KMS-11 (cell line): ENCODE measurements around the gene BTAF1.
"Not testable (repeated sequence)": the region's sequence is repeated elsewhere in the genome, so short reads cannot be mapped to it uniquely, and the experiment has no call there.

Experiments
- H2AFZ ChIP-seq: fragments of 200-600 bp; sonication (generic); 2 replicates; pipeline ENCODE4 v1.6.1; 2016; ENCODE audit warnings: antibody characterized with exemption, mixed run types, low read depth
- H3K27ac ChIP-seq: fragments of 200-600 bp; sonication (generic); 2 replicates; pipeline ENCODE4 v1.6.1; 2016; ENCODE audit warnings: mild to moderate bottlenecking, mixed run types
- H3K27me3 ChIP-seq: fragments of 200-600 bp; sonication (generic); 2 replicates; pipeline ENCODE4 v1.6.1; 2017; ENCODE audit warnings: mild to moderate bottlenecking, low read depth, mixed run types, moderate library complexity; ENCODE audit not compliant: insufficient read depth
- H3K36me3 ChIP-seq: fragments of 200-600 bp; sonication (generic); 2 replicates; pipeline ENCODE4 v1.6.1; 2017; ENCODE audit warnings: mild to moderate bottlenecking, mixed run types; ENCODE audit not compliant: insufficient read depth
- H3K4me1 ChIP-seq: fragments of 200-600 bp; sonication (generic); 2 replicates; pipeline ENCODE4 v1.6.1; 2016; ENCODE audit warnings: mild to moderate bottlenecking, low read depth, mixed run types; ENCODE audit not compliant: poor library complexity, severe bottlenecking
- H3K4me2 ChIP-seq: fragments of 200-600 bp; sonication (generic); 2 replicates; pipeline ENCODE4 v1.7.0; 2016; ENCODE audit warnings: mild to moderate bottlenecking, mixed run types
- H3K4me3 ChIP-seq: fragments of 200-600 bp; sonication (generic); IDR thresholded peaks from 2 replicates; pipeline ENCODE4 v1.6.1; 2017; ENCODE audit warnings: low read depth, low read length, mixed read lengths; ENCODE audit not compliant: insufficient read depth
- H3K79me2 ChIP-seq: fragments of 200-600 bp; sonication (generic); 2 replicates; pipeline ENCODE4 v1.6.1; 2016; ENCODE audit warnings: low read depth, mixed run types; ENCODE audit not compliant: insufficient read depth
- H3K9ac ChIP-seq: fragments of 200-600 bp; sonication (generic); 2 replicates; pipeline ENCODE4 v1.6.1; 2016; ENCODE audit warnings: mild to moderate bottlenecking, mixed run types
- H4K20me1 ChIP-seq: fragments of 200-600 bp; sonication (generic); 2 replicates; pipeline ENCODE4 v1.6.1; 2016; ENCODE audit warnings: mild to moderate bottlenecking, mixed run types; ENCODE audit not compliant: insufficient read depth
- TF ChIP-seq, protein P1 (sequence below): fragments of 200-600 bp; sonication (generic); conservative IDR thresholded peaks from 2 replicates; pipeline ENCODE4 v1.6.1; 2017; ENCODE audit warnings: low read depth, mild to moderate bottlenecking, antibody characterized with exemption, low read length, moderate library complexity, mixed read lengths

The BTAF1 gene

DNA sequence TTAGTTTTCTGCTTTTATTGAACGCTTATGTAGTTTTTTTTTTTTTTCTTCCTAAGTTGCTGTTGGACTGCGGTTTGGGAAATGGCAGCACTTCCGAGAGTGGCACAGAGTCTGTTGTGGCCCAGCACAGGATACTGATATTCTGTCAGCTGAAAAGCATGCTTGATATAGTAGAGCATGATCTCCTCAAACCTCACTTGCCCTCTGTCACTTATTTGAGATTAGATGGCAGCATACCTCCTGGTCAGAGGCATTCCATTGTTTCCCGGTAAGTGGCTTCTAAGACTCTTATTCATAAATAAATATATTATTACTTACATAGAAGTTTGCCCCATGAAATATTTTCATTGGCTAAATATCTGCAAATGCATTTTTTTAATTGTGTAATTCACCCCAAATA lies 101.1 kb downstream of the BTAF1 start:
- H4K20me1 ChIP-seq = no peaks in the 10 kb centered on the region
- H3K27me3 ChIP-seq = no peaks in the 10 kb centered on the region
- H3K36me3 ChIP-seq = peaks cover 3% of the 10 kb centered on the region; the same call in 1 of the 2 replicates
- H3K79me2 ChIP-seq = no peaks in the 10 kb centered on the region
- no peak overlapping the region for H2AFZ ChIP-seq
- TF ChIP-seq, protein P1, sequence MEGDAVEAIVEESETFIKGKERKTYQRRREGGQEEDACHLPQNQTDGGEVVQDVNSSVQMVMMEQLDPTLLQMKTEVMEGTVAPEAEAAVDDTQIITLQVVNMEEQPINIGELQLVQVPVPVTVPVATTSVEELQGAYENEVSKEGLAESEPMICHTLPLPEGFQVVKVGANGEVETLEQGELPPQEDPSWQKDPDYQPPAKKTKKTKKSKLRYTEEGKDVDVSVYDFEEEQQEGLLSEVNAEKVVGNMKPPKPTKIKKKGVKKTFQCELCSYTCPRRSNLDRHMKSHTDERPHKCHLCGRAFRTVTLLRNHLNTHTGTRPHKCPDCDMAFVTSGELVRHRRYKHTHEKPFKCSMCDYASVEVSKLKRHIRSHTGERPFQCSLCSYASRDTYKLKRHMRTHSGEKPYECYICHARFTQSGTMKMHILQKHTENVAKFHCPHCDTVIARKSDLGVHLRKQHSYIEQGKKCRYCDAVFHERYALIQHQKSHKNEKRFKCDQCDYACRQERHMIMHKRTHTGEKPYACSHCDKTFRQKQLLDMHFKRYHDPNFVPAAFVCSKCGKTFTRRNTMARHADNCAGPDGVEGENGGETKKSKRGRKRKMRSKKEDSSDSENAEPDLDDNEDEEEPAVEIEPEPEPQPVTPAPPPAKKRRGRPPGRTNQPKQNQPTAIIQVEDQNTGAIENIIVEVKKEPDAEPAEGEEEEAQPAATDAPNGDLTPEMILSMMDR = no peak
- no peaks in the 10 kb centered on the region for H3K4me1 ChIP-seq
- no peak overlapping the region for H3K4me3 ChIP-seq
- H3K9ac ChIP-seq = no peak overlapping the region
- H3K27ac ChIP-seq = no peak overlapping the region
- no peak overlapping the region for H3K4me2 ChIP-seq

DNA sequence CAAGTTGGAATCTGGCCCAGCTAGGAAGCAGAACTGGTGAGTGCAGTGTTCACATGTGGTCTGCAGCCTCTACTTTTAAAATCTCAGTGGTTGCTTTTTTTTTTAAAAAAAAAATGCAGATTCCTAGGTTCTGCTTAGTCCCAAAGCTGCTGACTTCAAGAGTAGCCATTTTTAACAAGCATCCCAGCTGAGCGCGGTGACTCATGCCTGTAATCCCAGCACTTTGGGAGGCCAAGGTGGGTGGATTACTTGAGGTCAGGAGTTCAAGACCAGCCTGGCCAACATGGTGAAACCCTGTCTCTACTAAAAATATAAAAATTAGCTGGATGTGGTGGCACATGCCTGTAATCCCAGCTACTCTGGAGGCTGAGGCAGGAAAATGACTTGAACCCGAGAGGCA lies 101.8 kb downstream of the BTAF1 start:
- not testable (repeated sequence) for H4K20me1 ChIP-seq, H3K9ac ChIP-seq, H2AFZ ChIP-seq, H3K4me1 ChIP-seq, H3K27ac ChIP-seq, H3K79me2 ChIP-seq, H3K4me2 ChIP-seq, H3K4me3 ChIP-seq, H3K27me3 ChIP-seq, H3K36me3 ChIP-seq

DNA sequence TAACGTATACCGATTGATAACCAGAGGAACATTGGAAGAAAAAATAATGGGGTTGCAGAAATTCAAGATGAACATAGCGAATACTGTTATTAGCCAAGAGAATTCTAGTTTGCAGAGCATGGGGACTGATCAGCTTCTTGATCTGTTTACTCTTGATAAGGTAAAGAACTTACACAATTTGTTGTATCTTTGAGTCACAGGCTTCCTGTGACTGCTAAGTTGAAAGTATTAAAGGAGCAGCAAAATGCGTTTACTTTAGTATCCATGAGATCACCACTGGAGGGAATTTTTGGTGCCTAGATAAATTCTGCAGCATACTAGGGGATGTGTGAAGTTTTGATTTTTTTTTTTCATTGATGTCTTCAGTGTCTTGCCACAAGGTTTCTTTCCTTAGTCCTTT lies 103.6 kb downstream of the BTAF1 start:
- Histone ChIP-seq H3K27me3 (no peaks in the 10 kb centered on the region), H3K9ac (no peak overlapping the region), H3K4me3 (no peak overlapping the region), H2AFZ (no peak overlapping the region), H3K27ac (no peak overlapping the region), H3K4me2 (no peak overlapping the region), H3K36me3 (peaks cover 3% of the 10 kb centered on the region; the same call in 1 of the 2 replicates), H3K79me2 (no peaks in the 10 kb centered on the region), H3K4me1 (no peaks in the 10 kb centered on the region), H4K20me1 (no peaks in the 10 kb centered on the region)
- TF ChIP-seq, protein P1 = no peak

- H3K27ac ChIP-seq = no peak overlapping the region
- H3K4me1 ChIP-seq = no peaks in the 10 kb centered on the region
- H4K20me1 ChIP-seq = no peaks in the 10 kb centered on the region
Observed at GRCh38 chr10:92031580-92031979, 108.0 kb downstream of the BTAF1 start.

GRCh38 chr10:92033070-92033469 lies 109.5 kb downstream of the BTAF1 start:
- H3K79me2 ChIP-seq, H3K27me3 ChIP-seq, H2AFZ ChIP-seq, H4K20me1 ChIP-seq, H3K9ac ChIP-seq, H3K36me3 ChIP-seq, H3K4me1 ChIP-seq, H3K27ac ChIP-seq, H3K4me3 ChIP-seq, H3K4me2 ChIP-seq: not testable (repeated sequence)

More at GRCh38 chr10:92031580-92031979, 108.0 kb downstream of the BTAF1 start:
- H2AFZ ChIP-seq = no peak overlapping the region
- H3K79me2 ChIP-seq = no peaks in the 10 kb centered on the region
- H3K4me3 ChIP-seq = no peak overlapping the region
- H3K27me3 ChIP-seq = no peaks in the 10 kb centered on the region
- no peak overlapping the region for H3K9ac ChIP-seq
- H3K36me3 ChIP-seq = peaks cover 3% of the 10 kb centered on the region; the same call in 1 of the 2 replicates
- no peak overlapping the region for H3K4me2 ChIP-seq
- TF ChIP-seq, protein P1 = no peak
